Heart left ventricle (tissue), 16 donors: Measurements from ENCODE around the gene ZNF423. TPM values are rescaled to one million over a fixed set of nuclear protein-coding genes. Genes with fewer than 3 reads are reported as not detected.
A peak's percentile ranks its signal among the peaks of the same experiment; 100 is the strongest.

Source experiments
- ATAC-seq, 4 donors: fragments of 200-7000 bp; cut with Tn5 transposase; one replicate each; pipeline ENCODE4 v1.9.1; 2020 to 2022; ENCODE audit warnings: moderate library complexity in 4 of 4, mild to moderate bottlenecking in 3 of 4, moderate number of reproducible peaks in 1 of 4
- DNase-seq, 5 donors: peaks; one replicate each; pipeline ENCODE4 v3.0.0-alpha.2; 2020
- H3K27ac ChIP-seq, 12 donors: fragments of 200-600 bp; sonication (generic) in 4 of 12; one replicate each; pipeline versions ENCODE4 v1.5.0 to v1.8.0; 2016 to 2022; ENCODE audit warnings: mild to moderate bottlenecking in 2 of 12
- H3K27me3 ChIP-seq, 9 donors: fragments of 200-600 bp; sonication (generic) in 2 of 9; one replicate each; pipeline versions ENCODE4 v1.5.1 to v1.8.0; 2016 to 2022; ENCODE audit warnings: mild to moderate bottlenecking in 3 of 9
- H3K36me3 ChIP-seq, 9 donors: fragments of 200-600 bp; sonication (generic) in 2 of 9; one replicate each; pipeline versions ENCODE4 v1.5.0 to v1.8.0; 2018 to 2022; ENCODE audit warnings: mild to moderate bottlenecking in 2 of 9
- H3K4me1 ChIP-seq, 12 donors: fragments of 200-600 bp; sonication (generic) in 4 of 12; one replicate each; pipeline versions ENCODE4 v1.5.0 to v1.8.0; 2016 to 2022; ENCODE audit warnings: mild to moderate bottlenecking in 3 of 12
- H3K4me3 ChIP-seq, 12 donors: fragments of 200-600 bp; sonication (generic) in 4 of 12; one replicate each; pipeline versions ENCODE4 v1.5.0 to v1.8.0; 2017 to 2022; ENCODE audit warnings: mild to moderate bottlenecking in 9 of 12, moderate library complexity in 4 of 12
- H3K9me3 ChIP-seq, 12 donors: fragments of 200-600 bp; sonication (generic) in 4 of 12; one replicate each; pipeline versions ENCODE4 v1.5.0 to v1.8.0; 2016 to 2022; ENCODE audit warnings: mild to moderate bottlenecking in 1 of 12
- POLR2A ChIP-seq, 2 donors: fragments of 450-650 bp; IDR thresholded peaks; one replicate each; pipeline ENCODE4 v1.6.1; 2017; ENCODE audit warnings: antibody characterized with exemption in 2 of 2, mild to moderate bottlenecking in 2 of 2, moderate library complexity in 2 of 2
- WGBS, 4 donors: extraction: QIAGEN DNeasy Blood & Tissue Kit in 2 of 4; methylation state at CpG; one replicate each; pipeline versions ENCODE4 v1.1.5 to v1.1.7; 2013 to 2018; 5-methylcytosine and 5-hydroxymethylcytosine counted together
- intact Hi-C, 10 donors: fragments of 100-400 bp; cut with DNase I; formaldehyde crosslinking; loops; one replicate each; pipeline versions ENCODE4 v1.11.1 to v1.14.2; 2022
- polyA plus RNA-seq, 2 donors: library from polyadenylated mRNA; stranded (reverse); fragments of 200-250 nt; gene quantifications; one replicate each; pipeline ENCODE4 v1.2.3, GENCODE V29; 2013
- total RNA-seq, 9 donors: library from RNA; depleted of rRNA in 2 of 9; stranded (reverse); fragments of >200 nt in 2 of 9; fragmentation: NEBNext Ultra II Directional in 3 of 9; extraction: Animal tissue kit (Norgen Biotek cat#: 25700) in 3 of 9; gene quantifications; one replicate each; pipeline versions ENCODE4 v1.1.0 to v1.2.4, GENCODE V29; 2016 to 2023
- TF ChIP-seq, protein P1 (sequence below), 12 donors: fragments of 200-600 bp; sonication (generic) in 4 of 12; IDR thresholded peaks; one replicate each; pipeline versions ENCODE4 v1.5.0 to v1.8.0; 2018 to 2022; ENCODE audit warnings: antibody characterized with exemption in 12 of 12, mild to moderate bottlenecking in 5 of 12
- donor health status: ischemic (EF 13 %, LVEDD 7.1; RV severe dilation, severe dysfunction).
- donor health status: healthy with polysubstance abuse.
- donor health status: DM: no; HTN: yes; CAD: no.
- donor health status: DM: no; HTN: no; CAD: no.
- donor health status: ischemic (EF 25% LVEDD 6.9; RV normal size, moderate dysfunction).
- donor health status: ischemic (EF 25% LVEDD 5.7; RV mildly dilated, moderate dysfunction).
- donor health status: healthy.
- donor health status: DM: yes; HTN: yes; CAD: no.
- donor health status: ischemic (EF 35%, LVEDD 5.7; RV mildly dilated, moderate dysfunction).
- donor health status: nonischemic (EF 11% LVEDD 7.7; RV severe dilation, severe dysfunction).
- donor health status: DM: yes; HTN: yes; CAD: no.
- donor health status: PGD.
- donor health status: ischemic (EF 29% LVEDD 5.4; RV normal size, mild dysfunction).
- donor health status: nonischemic (EF 23%, LVEDD 6.1; RV moderate dilation, normal function).

ZNF423 gene
- total and polyA plus RNA-seq, 11 donors = 1.8 to 10.4 (median 5.7) TPM

DNA sequence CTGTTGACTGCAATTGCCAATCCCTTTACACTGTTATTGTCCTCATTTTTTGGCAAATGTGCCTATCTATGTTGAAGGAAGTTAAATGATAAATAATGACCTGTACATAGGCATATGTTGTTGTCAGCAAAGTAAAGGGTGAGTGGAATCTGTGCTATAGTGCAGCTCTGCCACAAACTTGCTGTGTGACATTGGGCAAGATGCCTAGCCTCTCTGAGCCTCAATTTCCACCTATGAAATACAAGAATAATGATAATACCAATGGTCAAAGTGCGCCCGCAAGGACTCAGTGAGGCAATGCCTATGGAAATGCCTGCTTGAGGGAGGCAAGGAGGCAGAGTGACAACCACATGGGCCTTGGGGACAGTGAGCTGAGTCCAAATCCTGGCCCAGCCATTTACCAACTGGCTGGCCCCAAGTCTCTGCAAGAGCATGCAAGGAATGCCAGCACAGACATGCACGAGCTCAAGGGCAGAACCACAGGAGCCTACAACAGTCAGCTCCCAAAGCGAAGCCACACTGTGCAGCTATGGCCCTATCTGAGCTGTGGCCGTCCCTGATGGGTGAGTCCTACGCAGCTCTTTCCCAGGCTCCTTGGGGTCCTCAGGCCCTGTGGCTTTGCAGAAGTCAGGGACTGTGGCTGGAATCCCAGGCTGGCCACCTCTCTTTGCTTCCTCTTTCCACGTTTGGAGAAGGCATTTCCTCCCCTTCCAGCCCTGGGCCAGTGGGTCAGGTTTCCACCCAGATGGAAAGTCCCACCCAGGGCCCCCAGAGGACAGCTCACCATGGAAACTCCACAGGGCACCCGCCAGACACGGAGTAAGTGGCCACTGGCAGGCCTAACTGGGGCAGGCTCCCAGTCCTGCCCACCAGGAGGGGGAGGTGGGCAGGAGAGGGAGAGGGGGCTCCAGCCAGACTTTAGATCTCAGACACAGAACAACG, 82.1 kb downstream of the ZNF423 start:
- DNase-seq (peak in 1 of 5 donors; percentile 19), ATAC-seq (peak in 3 of 4 donors; percentile 5 to 25 (median 9))
- no peaks in the 10 kb centered on the region for H3K36me3 ChIP-seq
- no peaks in the 10 kb centered on the region for H3K9me3 ChIP-seq
- no peak overlapping the region for H3K4me3 ChIP-seq
- H3K27me3 ChIP-seq = no peaks in the 10 kb centered on the region
- 53 to 64% (median 62%) methylated on average over 6 to 10 of the region's 10 CpGs for WGBS, 4 donors
- peak overlapping the region in 4 of 12 donors; percentile 28 to 37 (median 32) for H3K27ac ChIP-seq
- intact Hi-C loops = loop anchor here in 1 of 10 donors (5.0 kb wide), 1 partner anchor 83 kb away; the partner anchor contains the start of gene ZNF423
- TF ChIP-seq POLR2A (IDR thresholded peaks at IDR 0.05) = no peak
- TF ChIP-seq, protein P1, sequence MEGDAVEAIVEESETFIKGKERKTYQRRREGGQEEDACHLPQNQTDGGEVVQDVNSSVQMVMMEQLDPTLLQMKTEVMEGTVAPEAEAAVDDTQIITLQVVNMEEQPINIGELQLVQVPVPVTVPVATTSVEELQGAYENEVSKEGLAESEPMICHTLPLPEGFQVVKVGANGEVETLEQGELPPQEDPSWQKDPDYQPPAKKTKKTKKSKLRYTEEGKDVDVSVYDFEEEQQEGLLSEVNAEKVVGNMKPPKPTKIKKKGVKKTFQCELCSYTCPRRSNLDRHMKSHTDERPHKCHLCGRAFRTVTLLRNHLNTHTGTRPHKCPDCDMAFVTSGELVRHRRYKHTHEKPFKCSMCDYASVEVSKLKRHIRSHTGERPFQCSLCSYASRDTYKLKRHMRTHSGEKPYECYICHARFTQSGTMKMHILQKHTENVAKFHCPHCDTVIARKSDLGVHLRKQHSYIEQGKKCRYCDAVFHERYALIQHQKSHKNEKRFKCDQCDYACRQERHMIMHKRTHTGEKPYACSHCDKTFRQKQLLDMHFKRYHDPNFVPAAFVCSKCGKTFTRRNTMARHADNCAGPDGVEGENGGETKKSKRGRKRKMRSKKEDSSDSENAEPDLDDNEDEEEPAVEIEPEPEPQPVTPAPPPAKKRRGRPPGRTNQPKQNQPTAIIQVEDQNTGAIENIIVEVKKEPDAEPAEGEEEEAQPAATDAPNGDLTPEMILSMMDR (IDR thresholded peaks at IDR 0.05) = no peak
- H3K4me1 ChIP-seq = peaks cover 3 to 51% (median 32%) of the 10 kb centered on the region in 12 donors

GRCh38 chr16:49767998-49768397, 87.9 kb downstream of the ZNF423 start:
- DNase-seq (no peak), ATAC-seq (no peak)
- WGBS, 4 donors = 93 to 97% (median 94%) methylated on average over 21 to 23 of the region's 23 CpGs
- intact Hi-C loops = no loop called here
- Histone ChIP-seq H3K27ac (no peak overlapping the region), H3K9me3 (no peaks in the 10 kb centered on the region), H3K4me1 (peaks cover 0 to 11% (median 4%) of the 10 kb centered on the region in 12 donors), H3K36me3 (no peaks in the 10 kb centered on the region), H3K27me3 (no peaks in the 10 kb centered on the region), H3K4me3 (no peak overlapping the region)
- TF ChIP-seq POLR2A (IDR thresholded peaks at IDR 0.05) = no peak
- TF ChIP-seq, protein P1 (IDR thresholded peaks at IDR 0.05) = no peak

DNA sequence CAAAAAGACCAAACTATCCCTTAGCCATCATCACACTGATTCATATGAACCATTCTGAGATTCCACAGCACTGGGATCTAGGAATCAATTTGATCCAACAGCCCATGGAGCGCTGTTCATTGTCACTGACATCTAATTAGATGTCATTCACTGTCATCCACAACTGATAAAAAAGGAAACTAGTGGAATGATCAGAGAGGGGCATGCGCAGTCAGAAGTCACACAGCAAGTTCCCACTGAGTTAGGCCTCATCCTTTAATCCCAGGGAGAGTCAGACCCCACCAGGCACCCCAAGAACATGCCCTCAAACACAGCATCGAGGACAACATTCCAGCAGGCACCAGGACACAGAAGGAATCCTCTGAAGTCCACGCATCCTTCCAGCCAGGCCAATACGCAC, 88.5 kb downstream of the ZNF423 start:
- H3K4me3 ChIP-seq = no peak overlapping the region
- DNase-seq = no peak
- WGBS, 4 donors = 94 to 100% (median 97%) methylated on average over 5 of the region's 5 CpGs
- intact Hi-C loops = no loop called here
- no peaks in the 10 kb centered on the region for H3K27me3 ChIP-seq
- no peak overlapping the region for H3K27ac ChIP-seq
- no peaks in the 10 kb centered on the region for H3K36me3 ChIP-seq
- H3K4me1 ChIP-seq = peaks cover 0 to 11% (median 4%) of the 10 kb centered on the region in 12 donors
- TF ChIP-seq, protein P1 (IDR thresholded peaks at IDR 0.05) = no peak
- no peak for TF ChIP-seq POLR2A (IDR thresholded peaks at IDR 0.05)
- H3K9me3 ChIP-seq = no peaks in the 10 kb centered on the region
- no peak for ATAC-seq

DNA sequence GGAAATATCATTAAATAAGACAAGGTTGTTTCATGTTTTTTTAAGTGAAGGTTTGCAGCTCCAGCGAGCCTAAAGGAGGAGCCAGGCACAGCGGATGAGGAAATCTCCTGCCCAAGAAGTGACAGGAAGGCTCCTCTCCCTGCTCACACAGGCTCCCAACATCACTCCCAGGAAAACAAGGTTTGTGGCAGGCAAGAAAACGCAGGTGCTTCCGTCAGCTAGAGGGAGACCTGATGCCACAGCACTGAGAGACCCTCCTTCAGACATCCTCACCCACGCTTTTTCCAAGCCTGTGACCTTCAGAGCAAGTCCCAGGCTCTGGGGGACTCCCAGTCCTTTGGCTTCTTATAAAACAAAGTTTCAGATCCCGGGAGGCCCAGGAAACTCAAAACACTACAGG, 89.7 kb downstream of the ZNF423 start:
- peak overlapping the region in 3 of 12 donors; percentile 22 to 31 (median 22) for H3K27ac ChIP-seq
- H3K27me3 ChIP-seq = no peaks in the 10 kb centered on the region
- H3K4me3 ChIP-seq = no peak overlapping the region
- TF ChIP-seq, protein P1 (IDR thresholded peaks at IDR 0.05) = no peak
- no peak for TF ChIP-seq POLR2A (IDR thresholded peaks at IDR 0.05)
- WGBS, 4 donors = 43 to 62% (median 52%) methylated on average over 6 of the region's 6 CpGs
- peaks cover 0 to 11% (median 4%) of the 10 kb centered on the region in 12 donors for H3K4me1 ChIP-seq
- DNase-seq = no peak
- no peaks in the 10 kb centered on the region for H3K36me3 ChIP-seq
- no peaks in the 10 kb centered on the region for H3K9me3 ChIP-seq
- peak in 1 of 4 donors; percentile 32 for ATAC-seq
- intact Hi-C loops = no loop called here
